Cardiac ventricle fibroblast (primary cell): ENCODE measurements around the gene CRYGC. TPM values are rescaled to one million over a fixed set of nuclear protein-coding genes. Genes with fewer than 3 reads are reported as not detected.

Experiments
- total RNA-seq: library from RNA; depleted of rRNA; stranded (reverse); fragments of >200 nt; gene quantifications from 2 replicates; pipeline ENCODE4 v1.2.3, GENCODE V29; 2015

Gene CRYGC, protein sequence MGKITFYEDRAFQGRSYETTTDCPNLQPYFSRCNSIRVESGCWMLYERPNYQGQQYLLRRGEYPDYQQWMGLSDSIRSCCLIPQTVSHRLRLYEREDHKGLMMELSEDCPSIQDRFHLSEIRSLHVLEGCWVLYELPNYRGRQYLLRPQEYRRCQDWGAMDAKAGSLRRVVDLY
- total RNA-seq = not detected in 2 replicates

DNA sequence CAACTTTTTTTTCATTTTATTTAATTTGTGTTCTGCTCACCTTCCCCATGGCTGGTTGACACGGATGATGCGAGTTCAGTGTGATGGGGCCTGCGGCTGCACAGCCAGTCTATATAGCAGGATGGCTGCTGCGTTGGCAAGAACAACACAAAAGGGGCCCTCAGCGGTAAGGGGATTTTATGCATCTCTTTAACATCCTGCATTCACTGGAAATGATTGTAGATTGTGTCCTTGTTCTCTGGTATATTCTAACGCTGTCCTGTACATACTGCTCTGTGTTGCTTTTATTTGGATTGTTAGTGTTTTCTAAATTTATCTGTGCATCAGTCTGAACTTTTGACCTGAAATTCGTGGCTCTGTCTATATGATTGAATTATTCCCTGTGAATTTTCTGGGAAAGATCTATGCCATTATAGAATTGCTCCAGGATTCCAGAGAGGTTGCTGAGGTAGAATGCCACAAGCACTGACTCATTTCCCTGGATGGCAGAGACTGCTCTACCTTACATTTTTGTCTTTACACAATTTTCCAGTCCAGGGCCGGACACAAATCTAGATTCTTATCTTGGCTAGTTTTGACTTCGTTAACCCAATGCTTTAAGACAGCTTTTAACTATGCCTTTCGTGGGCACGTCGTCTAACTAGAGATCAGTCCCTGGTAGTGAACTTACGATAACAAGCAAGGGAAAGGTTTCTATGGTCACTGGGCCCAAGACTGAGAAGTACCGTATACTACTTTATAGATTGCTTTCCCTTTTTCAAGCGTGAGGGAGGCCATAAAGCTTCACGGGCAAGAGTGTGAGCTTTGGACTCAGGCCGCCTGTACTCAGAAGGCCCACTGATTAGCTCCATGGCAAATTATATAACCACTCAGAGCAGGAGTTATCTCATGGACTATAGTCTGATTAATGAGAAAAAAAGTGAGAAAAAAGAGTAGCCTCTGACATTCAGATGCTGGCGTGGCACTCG lies at the start of gene CRYGC:
Gene CRYGC, minus strand, starts transcription at position 85 of the 968 bp plus-strand sequence. Its CDS starts 36 bp downstream, at position 49.

DNA sequence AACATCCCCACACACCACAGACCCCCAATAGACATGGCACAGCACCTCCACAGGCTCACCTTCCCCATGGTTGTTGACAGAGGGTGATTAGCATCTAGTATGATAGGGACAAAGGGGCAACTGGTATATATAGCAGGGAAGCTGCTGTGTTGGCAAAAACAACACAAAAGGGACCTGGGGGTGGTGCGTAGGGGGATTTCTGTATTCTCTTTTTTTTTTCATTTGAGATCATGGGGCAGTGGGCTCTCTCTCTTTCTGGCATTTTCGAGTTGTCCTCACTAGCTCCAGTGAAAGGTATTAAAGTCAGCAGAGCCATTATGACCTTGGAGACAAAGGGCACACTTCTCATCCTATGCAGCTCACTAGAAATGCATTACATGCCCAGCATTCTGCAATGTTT lies 33.9 kb upstream of the CRYGC start, which contains the start of gene CRYGA:
Gene CRYGA, minus strand, starts transcription at position 101 of the 400 bp plus-strand sequence. Its CDS starts 33 bp downstream, at position 68.

DNA sequence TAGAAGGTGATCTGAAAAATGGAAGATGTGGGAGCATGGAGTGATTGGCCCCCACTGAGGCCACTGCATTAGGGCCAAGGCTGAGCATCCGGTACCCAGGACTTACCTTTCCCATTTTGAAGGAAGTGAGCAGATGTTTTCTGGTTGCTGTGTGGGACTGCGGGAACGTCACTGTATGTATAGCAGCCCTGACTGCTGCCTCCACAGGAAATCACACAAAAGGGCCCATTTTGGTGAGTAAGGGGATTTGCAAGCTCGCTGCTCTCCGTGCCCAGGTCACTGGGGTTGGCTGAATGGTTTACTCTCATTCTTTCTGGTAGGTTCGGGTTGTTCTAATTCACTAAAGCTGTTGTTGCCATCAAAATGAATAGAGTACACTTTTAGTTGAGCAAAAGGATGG lies 16.4 kb upstream of the CRYGC start, which contains the start of gene CRYGB:
Gene CRYGB, minus strand, starts transcription at position 153 of the 400 bp plus-strand sequence. Its CDS starts 38 bp downstream, at position 115.

DNA sequence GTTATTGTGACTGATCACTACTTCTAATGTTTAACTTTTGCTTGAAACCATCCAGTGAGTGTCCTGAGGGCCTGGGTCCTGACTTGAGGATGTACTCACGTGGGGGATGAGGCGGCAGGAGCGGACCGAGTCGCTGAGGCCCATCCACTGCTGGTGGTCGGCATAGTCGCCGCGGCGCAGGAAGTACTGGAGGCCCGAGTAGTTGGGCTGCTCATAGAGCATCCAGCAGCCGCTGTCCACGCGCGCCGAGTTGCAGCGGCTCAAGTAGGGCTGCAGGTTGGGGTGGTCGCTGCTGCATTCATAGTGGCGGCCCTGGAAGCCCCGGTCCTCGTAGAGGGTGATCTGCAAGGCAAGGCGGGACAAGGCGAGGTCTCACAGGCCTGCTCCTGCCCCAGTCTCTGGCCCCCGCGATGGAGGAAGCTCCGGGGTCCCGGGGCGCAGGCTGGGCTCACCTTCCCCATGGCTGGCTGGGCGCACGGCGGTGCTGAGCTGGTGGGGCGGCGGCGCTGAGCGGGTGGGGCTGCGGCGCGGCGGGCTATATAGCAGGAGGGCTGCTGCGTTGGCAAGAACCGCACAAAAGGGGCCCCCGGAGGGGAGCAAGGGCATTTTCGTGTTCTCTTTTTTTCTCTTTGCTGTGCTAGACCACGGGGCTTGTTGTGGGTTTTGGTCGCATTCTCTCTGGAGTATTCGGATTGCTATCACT lies 5.5 kb downstream of the CRYGC start, which contains the start of gene CRYGD:
Gene CRYGD, minus strand, starts transcription at position 512 of the 703 bp plus-strand sequence. Its CDS starts 51 bp downstream, at position 461.

Other genes with a start within 250 kb of the CRYGC start
- 6.1 and 8.4 TPM in 2 replicates for gene PLEKHM3, start 104.3 kb downstream of the CRYGC start, total RNA-seq
- gene CRYGD, start 5.3 kb downstream of the CRYGC start, total RNA-seq = not detected in 2 replicates
- not detected in 2 replicates for gene CRYGB, start 16.3 kb upstream of the CRYGC start, total RNA-seq
- not detected in 2 replicates for gene CRYGA, start 33.8 kb upstream of the CRYGC start, total RNA-seq
- gene C2orf80, start 60.2 kb upstream of the CRYGC start, total RNA-seq = not detected in 2 replicates
- gene IDH1, start 125.2 kb upstream of the CRYGC start, total RNA-seq = 50.9 and 57.2 TPM in 2 replicates
- gene PIKFYVE, start 136.4 kb upstream of the CRYGC start, total RNA-seq = 14.2 and 15.6 TPM in 2 replicates